GM21737 (cell line): ENCODE measurements around the gene S100A3.

ENCODE experiments used
- ATAC-seq: cut with Tn5 transposase; IDR thresholded peaks from one replicate; pipeline ENCODE4 v1.9.1; 2021; ENCODE audit warnings: mild to moderate bottlenecking, moderate library complexity; ENCODE audit not compliant: unreplicated experiment

Gene S100A3

DNA sequence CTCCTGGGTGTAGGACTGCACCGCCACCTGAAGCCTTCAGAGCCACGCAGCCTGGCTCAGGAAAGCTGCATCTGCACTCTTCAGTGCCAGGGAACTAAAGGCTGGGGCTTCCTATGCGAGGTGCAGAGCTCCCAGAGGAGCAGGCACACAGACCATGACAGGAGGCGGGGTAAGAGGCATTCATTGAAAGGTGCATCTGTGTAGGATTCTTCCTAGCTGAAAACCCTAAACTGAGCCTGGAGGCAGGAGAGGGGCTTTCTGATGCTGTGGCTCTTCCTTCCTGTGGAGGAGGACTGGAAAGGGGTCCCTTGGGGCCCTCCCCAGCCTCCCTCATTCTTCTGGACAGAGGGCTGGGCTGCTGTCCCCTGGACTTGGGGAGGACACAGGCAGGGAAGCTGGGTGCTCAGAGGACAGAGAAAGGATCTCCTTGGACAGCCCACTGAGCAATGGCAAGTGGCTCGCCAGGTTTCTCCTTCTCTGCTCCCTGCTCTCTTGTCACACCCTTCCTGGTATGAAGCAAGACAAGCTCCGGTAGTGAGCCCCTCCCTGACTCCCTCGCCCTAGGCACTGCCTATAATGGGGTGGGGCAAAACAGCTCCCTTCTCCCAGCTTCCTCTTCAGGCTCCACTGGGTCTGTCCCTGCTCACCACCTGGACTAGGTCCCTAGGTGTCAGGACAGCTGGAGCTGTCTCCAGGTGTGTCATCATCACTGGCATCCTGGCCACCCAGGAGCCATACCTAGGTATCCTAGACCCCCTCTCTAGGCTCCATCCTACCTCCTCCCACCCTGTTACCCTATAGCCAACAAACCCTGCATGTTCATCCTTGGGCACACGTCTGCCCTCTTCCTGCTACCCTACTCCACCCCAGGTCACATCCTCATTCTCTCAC lies 33.3 kb downstream of the S100A3 start:
- no peak for ATAC-seq

DNA sequence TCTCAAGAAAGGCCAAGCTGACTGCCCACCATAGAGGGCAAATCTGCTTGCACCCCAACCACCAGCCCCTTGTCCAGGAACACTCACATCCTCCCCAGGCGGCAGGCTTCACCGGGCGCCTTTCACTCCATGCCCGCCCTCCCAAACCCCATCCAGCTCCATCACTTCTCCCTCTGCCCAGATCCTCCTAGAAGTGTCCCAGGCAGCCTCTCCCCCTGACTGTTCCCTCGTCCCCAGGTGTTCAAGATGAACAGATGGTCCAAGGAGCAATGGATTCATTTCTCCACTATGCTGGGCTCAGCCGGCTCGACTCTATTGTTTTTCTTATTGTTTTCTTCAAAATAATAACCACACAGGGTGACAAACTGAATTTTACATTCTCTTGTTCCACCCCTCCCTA lies 35.4 kb downstream of the S100A3 start:
- no peak for ATAC-seq

DNA sequence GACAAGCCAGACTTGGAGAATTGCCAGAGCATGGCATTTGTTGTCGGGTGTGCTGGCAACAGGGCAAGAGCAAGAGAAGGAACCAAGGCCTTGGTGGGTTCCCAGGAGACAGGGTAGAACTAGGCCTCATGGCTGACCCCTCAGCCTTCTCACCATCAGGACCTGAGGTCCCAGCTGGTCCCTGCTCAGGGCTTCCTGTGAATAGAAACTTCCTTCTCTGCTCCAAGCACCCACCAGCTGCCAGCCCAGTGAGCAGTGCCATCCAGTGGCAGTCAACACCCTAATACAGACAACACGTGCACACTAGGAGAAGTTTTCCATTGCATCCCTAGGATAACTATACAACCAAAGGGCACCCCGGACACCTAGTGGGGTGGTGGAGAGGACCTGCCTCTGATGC lies 36.0 kb downstream of the S100A3 start:
- no peak for ATAC-seq

DNA sequence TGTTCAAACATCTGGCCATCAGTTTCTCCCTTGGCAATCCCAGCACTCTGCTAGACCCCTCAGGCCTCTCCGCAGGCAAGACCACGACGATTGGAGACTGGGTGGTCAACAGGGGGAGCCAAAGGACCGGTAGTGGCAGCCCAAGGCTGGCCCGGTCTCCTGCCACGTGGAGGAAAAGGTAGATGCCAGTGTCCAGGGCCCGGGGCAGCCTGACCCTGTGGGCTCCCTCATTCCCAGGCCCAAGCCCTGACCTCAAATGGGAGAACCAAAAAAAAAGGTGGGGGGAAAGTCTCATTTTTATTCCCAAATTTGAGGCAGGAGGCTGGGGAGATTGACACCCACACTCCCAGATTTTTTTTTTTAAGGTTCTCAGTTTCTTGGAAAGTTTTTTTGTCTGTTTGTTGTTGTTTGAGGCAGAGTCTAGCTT lies 38.1 kb downstream of the S100A3 start:
- no peak for ATAC-seq

DNA sequence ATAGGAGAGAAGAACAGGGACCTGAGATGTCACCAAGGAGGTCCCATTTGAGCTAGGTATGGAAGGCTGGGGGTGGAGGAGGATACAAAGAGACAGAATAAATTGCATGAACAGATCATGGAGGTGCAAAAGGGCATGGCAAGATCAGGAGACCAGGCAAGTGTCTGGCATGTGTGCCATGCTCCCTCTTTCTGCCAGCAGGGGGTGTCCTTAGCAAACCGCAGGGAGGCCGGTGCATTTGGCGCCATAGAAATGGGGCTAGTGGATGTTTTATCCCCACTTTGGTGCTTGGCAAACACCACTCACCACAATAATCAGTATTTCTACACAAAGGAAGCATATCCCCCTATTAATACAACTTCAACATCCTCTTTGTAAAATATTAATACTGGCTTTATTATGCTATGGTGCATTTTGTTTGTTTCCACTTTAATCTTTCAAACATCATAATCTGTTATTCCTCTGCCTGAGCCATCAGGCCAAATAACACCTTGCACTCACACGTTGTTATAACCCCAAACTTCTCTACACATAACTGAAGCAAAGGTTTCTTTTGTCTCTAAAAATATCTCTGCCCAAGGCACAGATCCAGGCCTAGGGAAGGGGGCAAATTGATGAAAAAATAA lies 39.2 kb downstream of the S100A3 start:
- no peak for ATAC-seq

DNA sequence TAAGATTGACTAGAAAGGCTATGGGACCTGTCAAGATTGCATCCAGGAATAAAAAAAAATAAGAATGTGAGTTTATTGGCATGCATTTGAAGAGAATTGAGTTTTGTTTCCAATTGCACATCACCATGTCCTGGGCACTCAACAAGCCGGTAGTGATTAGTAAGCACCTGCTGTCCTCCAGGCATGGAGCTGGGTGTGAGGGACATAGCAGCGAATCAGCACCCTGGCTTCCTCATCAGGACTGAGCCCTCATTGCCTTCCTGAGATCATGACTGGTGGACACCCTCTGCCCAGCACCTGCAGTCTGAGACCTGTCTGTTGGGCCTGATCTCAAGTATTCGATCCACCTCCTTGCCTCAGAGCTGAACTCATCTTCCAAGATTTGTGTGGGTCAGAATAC lies 40.0 kb downstream of the S100A3 start:
- ATAC-seq = no peak

DNA sequence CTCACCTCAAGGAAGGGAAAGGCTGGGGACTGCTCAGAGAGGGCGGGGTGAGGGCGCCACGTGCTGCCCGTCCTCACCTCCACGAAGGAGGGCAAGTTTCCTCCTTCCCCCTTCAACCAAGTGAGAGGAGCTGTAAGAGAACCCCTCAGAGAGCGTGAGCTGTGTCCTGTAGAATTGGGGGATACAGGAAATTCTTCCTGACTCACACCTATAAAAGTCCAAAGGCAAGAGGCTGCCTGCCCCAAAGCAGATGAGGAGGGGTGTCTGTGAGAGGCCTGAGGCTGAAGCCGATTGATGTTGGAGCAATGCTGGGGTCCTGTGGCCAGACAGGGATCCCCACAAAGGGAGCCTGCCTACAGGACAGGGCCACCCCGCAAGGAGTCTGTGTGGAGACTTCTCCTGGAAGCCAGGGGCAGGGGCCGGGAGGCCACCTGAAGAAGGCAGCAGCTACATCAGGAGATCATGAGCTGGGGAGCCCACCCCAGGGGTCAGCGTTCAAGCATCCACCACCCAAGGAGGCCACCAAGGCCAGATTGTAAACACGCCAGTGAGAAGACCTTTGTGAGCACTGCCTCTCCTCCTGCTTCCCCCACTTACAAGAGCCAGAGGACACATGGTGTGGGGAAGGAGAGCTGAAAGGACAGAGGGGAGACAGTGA lies 41.0 kb downstream of the S100A3 start:
- ATAC-seq = no peak

DNA sequence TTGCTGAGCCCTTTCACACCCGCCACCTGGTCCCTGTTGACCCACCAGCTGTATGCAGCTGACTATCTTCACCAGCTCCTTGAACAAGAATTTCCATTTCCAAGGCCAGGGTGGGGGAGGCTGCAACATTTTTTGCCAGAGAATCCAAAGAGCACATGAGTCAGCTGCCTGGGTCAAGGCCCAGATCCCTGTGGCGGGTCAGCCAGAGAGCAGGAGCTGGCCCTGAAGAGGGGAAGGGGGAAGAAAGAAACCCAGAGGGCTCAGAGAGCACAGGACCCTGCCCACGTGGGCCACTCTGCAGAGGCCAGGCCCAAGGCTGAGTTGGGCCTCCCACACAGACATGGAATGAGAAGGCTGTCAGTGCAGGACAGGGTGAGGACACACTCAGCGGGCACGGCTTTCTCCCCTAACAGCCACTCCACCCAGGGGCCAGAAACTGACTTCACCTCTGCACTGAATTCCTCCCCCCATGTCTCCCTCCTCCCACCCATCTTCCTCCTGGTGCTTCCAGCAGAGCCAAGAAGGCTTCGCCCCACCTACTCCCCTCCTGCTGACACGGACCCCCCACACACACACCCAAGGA lies 42.1 kb downstream of the S100A3 start:
- ATAC-seq = no peak

DNA sequence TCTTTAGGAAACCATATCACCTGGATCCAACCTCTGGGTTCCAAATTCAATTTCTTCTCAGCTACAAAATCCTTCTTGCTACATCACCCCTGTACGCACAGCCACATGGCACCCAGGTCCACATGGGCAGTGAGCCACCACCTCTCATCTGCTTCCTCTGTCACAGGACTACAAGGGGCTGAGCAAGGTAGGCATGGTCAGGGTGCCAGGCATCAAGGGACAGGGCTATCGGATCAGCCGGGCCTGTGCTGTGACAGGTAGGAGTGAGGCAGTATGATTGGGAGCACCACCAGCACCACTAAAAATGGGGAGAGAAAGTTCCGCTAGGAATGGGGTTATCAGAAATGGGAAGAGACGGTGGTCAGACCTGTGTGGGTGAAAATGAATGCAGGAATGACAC lies 42.7 kb downstream of the S100A3 start:
- no peak for ATAC-seq

DNA sequence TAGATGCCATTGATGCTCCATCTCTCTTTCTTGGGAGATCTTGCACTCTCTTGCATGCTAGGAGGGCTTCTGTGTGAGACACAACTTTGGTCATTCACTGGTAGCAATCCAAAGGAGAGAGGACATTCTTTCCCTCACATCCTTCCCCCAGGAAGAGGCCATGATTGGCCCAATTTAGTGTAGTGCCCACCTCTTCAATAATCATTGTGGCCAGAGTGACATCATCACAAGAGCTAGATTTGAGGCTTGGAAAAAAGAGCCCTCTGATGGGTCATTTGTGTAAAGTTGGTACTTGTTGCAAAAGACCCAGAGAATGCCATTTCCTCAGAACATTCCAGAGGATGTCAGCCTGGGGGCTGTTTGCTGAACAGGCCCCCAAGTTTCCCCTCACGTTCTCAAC lies 43.5 kb downstream of the S100A3 start:
- ATAC-seq = no peak

DNA sequence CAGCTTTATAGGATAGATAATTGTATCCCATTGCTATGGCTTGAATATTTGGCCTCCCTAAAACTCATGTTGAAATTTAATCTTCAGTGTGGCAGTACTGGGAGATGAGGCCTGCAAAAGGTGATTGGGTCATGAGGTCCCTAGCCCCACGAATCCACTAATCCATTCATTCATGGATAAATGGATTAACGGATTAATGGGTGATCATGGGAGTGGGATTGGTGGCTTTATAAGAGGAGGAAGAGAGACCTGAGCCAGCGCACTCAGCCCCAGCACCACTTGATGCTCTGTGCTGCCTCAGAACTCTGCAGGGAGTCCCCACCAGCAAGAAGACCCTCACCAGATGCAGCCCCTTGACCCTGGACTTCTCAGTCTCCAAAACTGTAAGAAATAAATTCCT lies 45.3 kb downstream of the S100A3 start:
- ATAC-seq = no peak

DNA sequence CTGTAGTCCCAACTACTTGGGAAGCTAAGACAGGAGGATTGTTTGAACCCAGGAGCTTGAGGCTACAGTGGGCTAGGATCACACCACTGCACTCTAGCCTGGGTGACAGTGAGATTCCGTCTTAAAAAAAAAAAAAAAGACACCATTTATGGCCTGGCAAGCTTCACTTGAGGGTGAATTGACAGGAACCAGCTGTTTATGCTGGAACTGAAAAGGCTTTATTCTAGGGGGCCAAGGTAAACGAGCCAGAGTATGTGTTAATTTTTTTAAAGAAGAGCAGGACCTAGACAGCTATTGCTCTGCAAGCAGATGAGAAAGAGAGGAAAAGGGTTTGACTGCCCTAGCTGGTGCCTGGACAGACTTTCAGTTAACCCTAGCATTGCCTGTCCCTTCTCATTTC lies 50.3 kb downstream of the S100A3 start:
- no peak for ATAC-seq
